Neutrophil (primary cell): ENCODE results near the gene LRRFIP1.

Experiments used
- H3K27ac ChIP-seq: fragments of 200-600 bp; sonication (generic); 2 replicates; pipeline ENCODE4 v1.5.1; 2016; ENCODE audit warnings: mild to moderate bottlenecking, moderate library complexity
- H3K27me3 ChIP-seq: fragments of 200-600 bp; sonication (generic); 2 replicates; pipeline ENCODE4 v1.6.0; 2016; ENCODE audit warnings: mild to moderate bottlenecking
- H3K36me3 ChIP-seq: fragments of 200-600 bp; sonication (generic); 2 replicates; pipeline ENCODE4 v1.5.1; 2017
- H3K4me1 ChIP-seq, 2 experiments: fragments of 200-600 bp in 1 of 2; sonication (generic) in 1 of 2; 1 replicate in 1 of 2; 2 replicates in 1 of 2; pipeline versions ENCODE4 v1.5.1 to v1.6.1; 2013 to 2016; ENCODE audit warnings: low read depth in 1 of 2, low read length in 1 of 2, mild to moderate bottlenecking in 1 of 2, moderate library complexity in 1 of 2; ENCODE audit not compliant: control insufficient read depth in 1 of 2, insufficient read depth in 1 of 2
- H3K4me3 ChIP-seq, 2 experiments: fragments of 200-600 bp in 1 of 2; sonication (generic) in 1 of 2; 1 replicate in 1 of 2; 2 replicates in 1 of 2; pipeline ENCODE4 v1.5.1; 2013 to 2016; ENCODE audit warnings: low read depth in 1 of 2, low read length in 1 of 2, mild to moderate bottlenecking in 1 of 2, moderate library complexity in 1 of 2
- H3K9me3 ChIP-seq: fragments of 200-600 bp; sonication (generic); 2 replicates; pipeline ENCODE4 v1.5.1; 2016
- TF ChIP-seq, protein P1 (sequence below): fragments of 200-600 bp; sonication (generic); IDR thresholded peaks from 2 replicates; pipeline ENCODE4 v1.5.1; 2016; ENCODE audit warnings: antibody characterized with exemption

Gene LRRFIP1

DNA sequence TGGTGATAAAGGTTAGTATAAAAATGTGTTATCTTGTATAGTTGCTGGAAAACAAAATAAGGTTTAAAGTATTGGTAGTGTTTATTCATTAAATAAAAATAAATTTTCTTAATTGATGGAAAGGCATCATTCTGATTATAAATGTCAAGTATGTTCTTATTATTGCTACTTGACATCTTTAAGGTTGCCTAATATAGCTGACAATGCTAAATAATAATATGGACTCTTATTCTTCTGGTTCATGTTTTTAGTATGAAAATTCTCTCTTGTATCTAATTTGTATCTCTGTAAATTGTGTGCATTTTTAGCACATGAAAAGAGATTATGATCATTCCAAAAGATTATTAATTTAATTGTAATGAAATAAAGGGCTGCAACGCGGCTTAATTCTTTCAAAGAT, 196.2 kb downstream of the LRRFIP1 start:
- TF ChIP-seq, protein P1, sequence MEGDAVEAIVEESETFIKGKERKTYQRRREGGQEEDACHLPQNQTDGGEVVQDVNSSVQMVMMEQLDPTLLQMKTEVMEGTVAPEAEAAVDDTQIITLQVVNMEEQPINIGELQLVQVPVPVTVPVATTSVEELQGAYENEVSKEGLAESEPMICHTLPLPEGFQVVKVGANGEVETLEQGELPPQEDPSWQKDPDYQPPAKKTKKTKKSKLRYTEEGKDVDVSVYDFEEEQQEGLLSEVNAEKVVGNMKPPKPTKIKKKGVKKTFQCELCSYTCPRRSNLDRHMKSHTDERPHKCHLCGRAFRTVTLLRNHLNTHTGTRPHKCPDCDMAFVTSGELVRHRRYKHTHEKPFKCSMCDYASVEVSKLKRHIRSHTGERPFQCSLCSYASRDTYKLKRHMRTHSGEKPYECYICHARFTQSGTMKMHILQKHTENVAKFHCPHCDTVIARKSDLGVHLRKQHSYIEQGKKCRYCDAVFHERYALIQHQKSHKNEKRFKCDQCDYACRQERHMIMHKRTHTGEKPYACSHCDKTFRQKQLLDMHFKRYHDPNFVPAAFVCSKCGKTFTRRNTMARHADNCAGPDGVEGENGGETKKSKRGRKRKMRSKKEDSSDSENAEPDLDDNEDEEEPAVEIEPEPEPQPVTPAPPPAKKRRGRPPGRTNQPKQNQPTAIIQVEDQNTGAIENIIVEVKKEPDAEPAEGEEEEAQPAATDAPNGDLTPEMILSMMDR = no peak
- Histone ChIP-seq H3K4me1 (no peaks in the 10 kb centered on the region), H3K27me3 (no peaks in the 10 kb centered on the region), H3K36me3 (no peaks in the 10 kb centered on the region), H3K9me3 (no peaks in the 10 kb centered on the region), H3K4me3 (no peak overlapping the region), H3K27ac (no peak overlapping the region)

DNA sequence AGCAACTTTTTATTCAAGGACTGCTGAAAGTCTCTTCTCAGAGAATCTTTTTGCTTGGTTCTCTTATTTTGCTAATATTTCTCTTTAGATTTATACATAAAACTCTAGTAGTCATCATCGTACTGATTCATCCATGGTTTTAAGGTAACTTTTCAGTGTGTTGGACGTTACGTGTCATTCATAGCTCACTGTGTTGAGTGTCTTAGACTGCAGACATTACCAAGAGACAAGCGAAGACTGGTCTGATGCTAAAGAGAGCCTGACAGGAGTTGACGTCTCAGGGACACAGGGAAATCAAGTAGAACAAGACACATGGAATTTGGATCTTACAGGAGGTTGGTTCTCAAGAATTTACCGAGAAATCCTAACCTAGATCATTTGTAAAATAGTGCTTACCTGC, 196.7 kb downstream of the LRRFIP1 start:
- H3K27me3 ChIP-seq = no peaks in the 10 kb centered on the region
- H3K4me3 ChIP-seq = no peak overlapping the region
- no peaks in the 10 kb centered on the region for H3K36me3 ChIP-seq
- H3K9me3 ChIP-seq = no peaks in the 10 kb centered on the region
- TF ChIP-seq, protein P1 = no peak
- H3K27ac ChIP-seq = no peak overlapping the region
- H3K4me1 ChIP-seq = no peaks in the 10 kb centered on the region

DNA sequence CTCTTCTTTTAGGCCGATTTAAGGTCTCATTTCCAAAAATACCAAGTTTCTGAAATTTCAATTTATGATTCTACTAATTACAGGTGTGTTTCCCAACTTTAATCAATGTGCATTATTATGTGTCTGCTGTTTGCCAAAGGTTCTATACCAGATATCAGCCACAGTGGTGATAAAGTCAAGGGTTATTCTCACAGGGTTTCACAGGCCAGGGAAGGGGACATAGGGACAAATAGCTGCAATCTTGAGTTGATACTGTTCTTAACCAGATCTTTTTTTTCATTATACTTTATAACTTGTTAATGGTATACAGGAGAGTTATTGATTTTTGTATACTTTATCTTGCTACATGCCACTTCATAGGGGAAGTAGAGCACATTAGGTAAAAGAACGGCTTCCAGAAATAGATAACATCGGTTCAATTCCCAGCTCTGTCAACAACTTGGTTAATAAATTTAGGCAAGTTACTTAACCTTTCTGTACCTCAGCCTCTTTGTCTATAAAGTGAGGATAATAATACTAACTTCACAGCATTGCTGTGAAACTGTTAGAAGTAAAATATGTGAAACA, 200.1 kb downstream of the LRRFIP1 start:
- Histone ChIP-seq H3K9me3 (no peaks in the 10 kb centered on the region), H3K36me3 (no peaks in the 10 kb centered on the region), H3K27ac (no peak overlapping the region), H3K27me3 (no peaks in the 10 kb centered on the region), H3K4me1 (no peaks in the 10 kb centered on the region), H3K4me3 (no peak overlapping the region)
- TF ChIP-seq, protein P1 = no peak
